SK-N-SH treated with all-trans-retinoic acid at 6 μM for 48 hours (cell line): ENCODE results near the gene WDR11.
A peak's percentile ranks its signal among the peaks of the same experiment; 100 is the strongest.

Experiments
- ATAC-seq: fragments of 200-7000 bp; cut with Tn5 transposase; 3 replicates; pipeline ENCODE4 v1.9.1; 2020; ENCODE audit warnings: mild to moderate bottlenecking, moderate library complexity
- ARNTL ChIP-seq: fragments of 450-650 bp; formaldehyde crosslinking; IDR thresholded peaks from 2 replicates; pipeline ENCODE4 v1.5.0; 2020; ENCODE audit warnings: low read depth, mild to moderate bottlenecking, moderate library complexity, borderline replicate concordance
- BACH2 ChIP-seq: fragments of 250-450 bp; sonication (Bioruptor Pico); IDR thresholded peaks from 2 replicates; pipeline ENCODE4 v1.9.0; 2021; ENCODE audit warnings: mild to moderate bottlenecking, borderline replicate concordance
- CREB5 ChIP-seq: fragments of 250-450 bp; sonication (Bioruptor Pico); IDR thresholded peaks from 2 replicates; pipeline ENCODE4 v1.5.1; 2020; ENCODE audit warnings: low read depth, mild to moderate bottlenecking, moderate library complexity
- CSRNP3 ChIP-seq: fragments of 250-450 bp; sonication (Bioruptor Pico); IDR thresholded peaks from 2 replicates; pipeline ENCODE4 v1.5.1; 2021; ENCODE audit warnings: mild to moderate bottlenecking, moderate library complexity
- ESRRG ChIP-seq: fragments of 250-450 bp; sonication (Bioruptor Pico); IDR thresholded peaks from 2 replicates; pipeline ENCODE4 v1.6.1; 2021; ENCODE audit warnings: mild to moderate bottlenecking
- ISL1 ChIP-seq: fragments of 250-450 bp; sonication (Bioruptor Pico); IDR thresholded peaks from 2 replicates; pipeline ENCODE4 v2.1.2; 2022; ENCODE audit warnings: mild to moderate bottlenecking, moderate library complexity
- OSR1 ChIP-seq: fragments of 250-450 bp; sonication (Bioruptor Pico); IDR thresholded peaks from 2 replicates; pipeline ENCODE4 v1.8.0; 2022; ENCODE audit warnings: moderate library complexity, mild to moderate bottlenecking, inconsistent platforms
- PATZ1 ChIP-seq: fragments of 250-450 bp; sonication (Bioruptor Pico); IDR thresholded peaks from 2 replicates; pipeline ENCODE4 v1.8.0; 2020; ENCODE audit warnings: mild to moderate bottlenecking, moderate library complexity, borderline replicate concordance
- RARB ChIP-seq: fragments of 250-450 bp; sonication (Bioruptor Pico); IDR thresholded peaks from 2 replicates; pipeline ENCODE4 v1.8.0; 2021; ENCODE audit warnings: mild to moderate bottlenecking, moderate library complexity
- SNAI2 ChIP-seq: fragments of 250-450 bp; sonication (Bioruptor Pico); IDR thresholded peaks from 2 replicates; pipeline ENCODE4 v1.5.0; 2020; ENCODE audit warnings: mild to moderate bottlenecking, moderate library complexity
- TCF4 ChIP-seq: fragments of 250-450 bp; sonication (Bioruptor Pico); IDR thresholded peaks from 2 replicates; pipeline ENCODE4 v1.8.0; 2021; ENCODE audit warnings: mild to moderate bottlenecking, moderate library complexity, borderline replicate concordance
- TOX ChIP-seq: fragments of 250-450 bp; sonication (Bioruptor Pico); IDR thresholded peaks from 2 replicates; pipeline ENCODE4 v1.8.0; 2021; ENCODE audit warnings: mild to moderate bottlenecking, moderate library complexity, borderline replicate concordance
- TSHZ2 ChIP-seq: fragments of 250-450 bp; sonication (Bioruptor Pico); IDR thresholded peaks from 2 replicates; pipeline ENCODE4 v1.5.0; 2020; ENCODE audit warnings: mild to moderate bottlenecking, moderate library complexity
- ZFP3 ChIP-seq: fragments of 250-450 bp; sonication (Bioruptor Pico); IDR thresholded peaks from 2 replicates; pipeline ENCODE4 v1.5.0; 2020; ENCODE audit warnings: mild to moderate bottlenecking, moderate library complexity
- ZFP30 ChIP-seq: fragments of 450-650 bp; formaldehyde crosslinking; IDR thresholded peaks from 2 replicates; pipeline ENCODE4 v1.5.0; 2022; ENCODE audit warnings: mild to moderate bottlenecking, moderate library complexity
- ZNF8 ChIP-seq: fragments of 450-650 bp; formaldehyde crosslinking; IDR thresholded peaks from 2 replicates; pipeline ENCODE4 v1.5.0; 2020; ENCODE audit warnings: mild to moderate bottlenecking, moderate library complexity

WDR11 gene

GRCh38 chr10:120940299-120940900 is 89.2 kb downstream of the WDR11 start (continued):
- no peak for TF ChIP-seq RARB

GRCh38 chr10:120941501-120941900 is 90.3 kb downstream of the WDR11 start:
- ATAC-seq: no peak
- no peak for TF ChIP-seq ISL1
- TF ChIP-seq RARB: no peak

- ATAC-seq: peak; percentile 99
- TF ChIP-seq OSR1 (CRISPR knock-in tag) (no peak), TSHZ2 (CRISPR knock-in tag) (no peak), CREB5 (no peak), RARB (no peak), SNAI2 (CRISPR knock-in tag) (no peak)
These were observed 91.7 kb downstream of the WDR11 start for GRCh38 chr10:120942806-120943413.

GRCh38 chr10:120943542-120943941 is 92.4 kb downstream of the WDR11 start:
- TF ChIP-seq SNAI2 (CRISPR knock-in tag) (no peak), BACH2 (CRISPR knock-in tag) (no peak), ARNTL (CRISPR knock-in tag) (no peak), ESRRG (CRISPR knock-in tag) (no peak), RARB (no peak), TSHZ2 (CRISPR knock-in tag) (no peak), ZNF8 (no peak), ZFP30 (no peak), ZFP3 (CRISPR knock-in tag) (no peak), PATZ1 (no peak), TCF4 (CRISPR knock-in tag) (no peak)
- ATAC-seq: no peak

- no peak for ATAC-seq
- TF ChIP-seq TOX (no peak), ZFP30 (no peak), ESRRG (CRISPR knock-in tag) (no peak), CSRNP3 (CRISPR knock-in tag) (no peak), RARB (no peak), ZNF8 (no peak)
- TF ChIP-seq, all 23 proteins: peak for 0
These were observed 93.5 kb downstream of the WDR11 start for GRCh38 chr10:120944586-120945125.
